Measurements from ENCODE around the gene GLRA2.

GLRA2 gene

GRCh38 chrX:14712096-14712495, 182.8 kb downstream of the GLRA2 start:
- DNase-seq: no peak

- no peak for DNase-seq
These were observed 188.6 kb downstream of the GLRA2 start for GRCh38 chrX:14717949-14718348.

- DNase-seq: no peak
These were observed 189.1 kb downstream of the GLRA2 start for GRCh38 chrX:14718403-14718802.

GRCh38 chrX:14729058-14729457, 199.7 kb downstream of the GLRA2 start:
- DNase-seq: no peak

- no peak for DNase-seq
These were observed 209.3 kb downstream of the GLRA2 start for GRCh38 chrX:14738643-14739042.

GRCh38 chrX:14753441-14753840, 224.1 kb downstream of the GLRA2 start:
- no peak for DNase-seq

- no peak for DNase-seq
These were observed 228.7 kb downstream of the GLRA2 start for GRCh38 chrX:14758029-14758491.

- DNase-seq: no peak
These were observed 246.1 kb downstream of the GLRA2 start for GRCh38 chrX:14775416-14775815.

- DNase-seq: no peak
These were observed 247.6 kb downstream of the GLRA2 start for GRCh38 chrX:14776901-14777300.

- DNase-seq: no peak
These were observed 248.2 kb downstream of the GLRA2 start for GRCh38 chrX:14777525-14777924.

- DNase-seq: no peak
These were observed 250.2 kb downstream of the GLRA2 start for GRCh38 chrX:14779580-14779979.
